ENCODE measurements around the gene CLDN8. TPM values are rescaled to one million over a fixed set of nuclear protein-coding genes. Genes with fewer than 3 reads are reported as not detected.

CLDN8 gene
- total RNA-seq, 4 donors from 2014 or later, result not detected

GRCh38 chr21:30238168-30238567 lies 22.3 kb upstream of the CLDN8 start:
- Histone ChIP-seq H3K9me3 (no peaks in the 10 kb centered on the region), H3K4me1 (no peaks in the 10 kb centered on the region), H3K4me3 (no peak overlapping the region), H3K27ac (no peak overlapping the region), H3K27me3 (no peaks in the 10 kb centered on the region), H3K36me3 (no peaks in the 10 kb centered on the region)
- no peak for DNase-seq
- intact Hi-C loops (cut with DNase I; ENCODE audit: low total_unique reads), result no loop called here
- TF ChIP-seq POLR2A (IDR thresholded peaks at IDR 0.05), result no peak
- TF ChIP-seq, protein P1, sequence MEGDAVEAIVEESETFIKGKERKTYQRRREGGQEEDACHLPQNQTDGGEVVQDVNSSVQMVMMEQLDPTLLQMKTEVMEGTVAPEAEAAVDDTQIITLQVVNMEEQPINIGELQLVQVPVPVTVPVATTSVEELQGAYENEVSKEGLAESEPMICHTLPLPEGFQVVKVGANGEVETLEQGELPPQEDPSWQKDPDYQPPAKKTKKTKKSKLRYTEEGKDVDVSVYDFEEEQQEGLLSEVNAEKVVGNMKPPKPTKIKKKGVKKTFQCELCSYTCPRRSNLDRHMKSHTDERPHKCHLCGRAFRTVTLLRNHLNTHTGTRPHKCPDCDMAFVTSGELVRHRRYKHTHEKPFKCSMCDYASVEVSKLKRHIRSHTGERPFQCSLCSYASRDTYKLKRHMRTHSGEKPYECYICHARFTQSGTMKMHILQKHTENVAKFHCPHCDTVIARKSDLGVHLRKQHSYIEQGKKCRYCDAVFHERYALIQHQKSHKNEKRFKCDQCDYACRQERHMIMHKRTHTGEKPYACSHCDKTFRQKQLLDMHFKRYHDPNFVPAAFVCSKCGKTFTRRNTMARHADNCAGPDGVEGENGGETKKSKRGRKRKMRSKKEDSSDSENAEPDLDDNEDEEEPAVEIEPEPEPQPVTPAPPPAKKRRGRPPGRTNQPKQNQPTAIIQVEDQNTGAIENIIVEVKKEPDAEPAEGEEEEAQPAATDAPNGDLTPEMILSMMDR (IDR thresholded peaks at IDR 0.05), result no peak

DNA sequence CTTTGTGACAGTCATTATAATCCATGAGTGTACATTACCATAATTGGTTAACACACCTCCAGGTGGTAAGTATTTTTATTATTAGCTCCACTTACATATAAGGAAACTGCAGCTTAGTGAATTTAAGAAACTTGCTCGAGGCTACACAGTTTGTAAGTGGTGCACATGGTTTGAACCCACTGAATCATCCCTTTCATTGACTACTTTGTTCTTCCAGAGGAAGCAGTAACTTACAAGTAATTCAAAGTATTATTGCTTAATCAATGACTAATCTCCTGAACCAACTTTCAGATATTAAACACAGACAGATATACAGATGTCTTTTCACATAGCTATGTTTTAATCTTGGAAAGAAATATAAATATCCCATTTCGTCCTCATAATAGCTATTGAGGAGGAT lies 18.7 kb upstream of the CLDN8 start:
- intact Hi-C loops (cut with DNase I; ENCODE audit: low total_unique reads), result no loop called here
- TF ChIP-seq POLR2A (IDR thresholded peaks at IDR 0.05), result no peak
- TF ChIP-seq, protein P1 (IDR thresholded peaks at IDR 0.05), result no peak
- H3K27ac ChIP-seq, result no peak overlapping the region

DNA sequence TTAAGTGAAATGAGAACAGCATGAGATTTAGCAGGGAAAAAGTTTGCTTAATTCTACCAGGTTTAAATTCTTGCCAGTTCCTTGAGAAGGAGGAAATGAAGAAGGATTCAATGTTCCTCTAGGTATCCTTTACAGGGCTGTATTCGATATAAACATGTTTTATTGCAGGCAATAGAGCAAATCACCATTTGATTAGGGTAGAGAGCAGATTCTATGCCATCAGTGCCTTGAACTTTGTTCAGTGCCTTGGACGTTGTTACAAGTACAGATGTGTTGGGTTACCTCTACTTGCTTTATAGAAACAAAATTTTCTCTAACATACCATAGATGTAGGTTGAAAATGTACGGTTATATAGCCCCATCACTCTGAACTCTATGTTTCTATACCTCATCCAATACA lies 18.2 kb upstream of the CLDN8 start:
- intact Hi-C loops (cut with DNase I; ENCODE audit: low total_unique reads), result no loop called here
- no peak overlapping the region for H3K4me3 ChIP-seq
- DNase-seq, result no peak
- TF ChIP-seq, protein P1 (IDR thresholded peaks at IDR 0.05), result no peak
- TF ChIP-seq POLR2A (IDR thresholded peaks at IDR 0.05), result no peak
- no peaks in the 10 kb centered on the region for H3K9me3 ChIP-seq
- H3K36me3 ChIP-seq, result no peaks in the 10 kb centered on the region
- H3K27me3 ChIP-seq, result no peaks in the 10 kb centered on the region
- no peak overlapping the region for H3K27ac ChIP-seq
- no peaks in the 10 kb centered on the region for H3K4me1 ChIP-seq

More for the DNA sequence above, 18.7 kb upstream of the CLDN8 start:
- Histone ChIP-seq H3K27me3 (no peaks in the 10 kb centered on the region), H3K4me3 (no peak overlapping the region), H3K36me3 (no peaks in the 10 kb centered on the region), H3K9me3 (no peaks in the 10 kb centered on the region), H3K4me1 (no peaks in the 10 kb centered on the region)
- DNase-seq, result no peak

DNA sequence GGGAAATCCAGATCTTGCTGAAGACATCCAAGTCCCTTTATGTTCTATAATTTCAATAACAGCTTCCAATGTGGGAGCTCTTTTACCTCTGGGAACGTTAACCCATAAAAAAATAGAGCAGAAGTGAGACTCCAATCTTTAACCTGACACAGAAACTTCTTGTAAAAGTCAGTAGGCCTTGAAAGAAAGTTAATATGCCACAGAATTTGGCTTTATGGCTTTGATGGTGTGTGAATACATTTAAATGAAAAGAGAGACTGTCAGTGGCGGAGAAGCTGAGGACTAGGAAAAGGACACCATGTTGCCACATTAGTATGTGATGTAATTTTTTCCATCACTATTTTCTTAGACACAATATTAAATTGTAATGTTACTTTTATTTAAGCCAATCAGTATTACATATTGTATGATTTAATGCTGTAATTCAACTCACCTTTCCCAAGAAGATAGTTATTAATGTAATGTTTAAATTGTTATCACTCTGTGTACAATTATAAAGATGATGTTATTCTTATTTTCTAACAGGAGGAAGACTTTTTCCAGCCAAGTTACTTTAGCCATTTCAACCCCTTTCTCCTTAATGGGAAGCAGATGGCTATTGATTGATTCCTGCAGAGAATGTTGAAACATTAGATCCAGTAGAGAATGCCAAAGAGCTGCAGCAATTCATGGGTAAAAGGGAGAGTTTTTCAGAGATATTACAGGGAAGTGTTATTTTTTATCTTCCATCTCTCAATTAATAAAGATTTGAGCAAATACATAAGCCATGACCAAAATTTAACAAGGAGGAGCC lies 17.5 kb upstream of the CLDN8 start:
- DNase-seq, result no peak
- Histone ChIP-seq H3K4me3 (no peak overlapping the region), H3K4me1 (no peaks in the 10 kb centered on the region), H3K27ac (no peak overlapping the region), H3K9me3 (no peaks in the 10 kb centered on the region), H3K27me3 (no peaks in the 10 kb centered on the region), H3K36me3 (no peaks in the 10 kb centered on the region)
- intact Hi-C loops (cut with DNase I; ENCODE audit: low total_unique reads), result no loop called here
- TF ChIP-seq POLR2A (IDR thresholded peaks at IDR 0.05), result no peak

- DNase-seq, result no peak
- H3K4me1 ChIP-seq, result no peaks in the 10 kb centered on the region
- TF ChIP-seq, protein P1 (IDR thresholded peaks at IDR 0.05), result no peak
- no peak for TF ChIP-seq POLR2A (IDR thresholded peaks at IDR 0.05)
- no peak overlapping the region for H3K4me3 ChIP-seq
- H3K36me3 ChIP-seq, result no peaks in the 10 kb centered on the region
- H3K27me3 ChIP-seq, result no peaks in the 10 kb centered on the region
- no peak overlapping the region for H3K27ac ChIP-seq
- intact Hi-C loops (cut with DNase I; ENCODE audit: low total_unique reads), result no loop called here
- no peaks in the 10 kb centered on the region for H3K9me3 ChIP-seq
Observed at GRCh38 chr21:30232011-30232410, 16.1 kb upstream of the CLDN8 start.
